ENCODE data around the gene ANO2. TPM values are rescaled to one million over a fixed set of nuclear protein-coding genes. Genes with fewer than 3 reads are reported as not detected.
"Not testable (repeated sequence)": the region's sequence is repeated elsewhere in the genome, so short reads cannot be mapped to it uniquely, and the experiment has no call there.

ANO2 gene
- total RNA-seq, 1 experiment from 2014 or later, result not detected

DNA sequence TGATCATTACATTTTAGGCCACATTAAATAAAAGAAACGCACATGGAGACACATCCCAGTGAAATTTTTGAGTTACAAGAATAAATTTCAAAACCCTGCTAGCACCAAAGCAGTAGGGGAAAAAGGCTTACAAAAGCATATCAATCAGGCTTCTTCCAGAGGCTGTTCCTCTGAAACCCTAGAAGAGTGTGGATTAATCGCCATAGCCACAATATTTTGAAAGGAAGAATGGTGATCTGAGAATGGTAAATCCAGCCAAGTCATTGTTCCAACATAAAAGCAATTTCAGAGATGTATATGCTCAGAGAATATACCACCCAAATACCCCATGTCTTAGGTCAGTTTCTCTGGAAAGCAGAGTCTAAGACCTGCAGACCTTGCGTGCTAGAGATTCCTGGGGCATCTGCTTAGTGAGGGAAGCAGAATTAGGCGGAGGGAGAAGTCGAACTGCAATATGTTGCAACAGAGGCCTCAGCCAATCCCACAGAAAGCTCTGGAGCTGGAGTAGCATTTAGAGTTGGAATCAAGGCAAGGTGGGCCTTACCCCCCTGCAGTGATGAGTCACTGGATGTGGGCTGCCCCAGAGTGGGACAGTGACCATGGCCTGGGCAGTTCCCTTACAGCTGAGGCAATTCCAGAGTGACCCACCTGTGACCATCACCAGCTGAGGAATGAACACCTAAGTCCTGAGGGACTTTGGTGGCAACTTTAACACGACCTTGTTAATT, 387.9 kb downstream of the ANO2 start:
- in situ Hi-C loops (cut with HindIII; ENCODE audit: low sequenced_read_pairs), result no loop called here
- DNase-seq (ENCODE audit: low spot score), result no peak

DNA sequence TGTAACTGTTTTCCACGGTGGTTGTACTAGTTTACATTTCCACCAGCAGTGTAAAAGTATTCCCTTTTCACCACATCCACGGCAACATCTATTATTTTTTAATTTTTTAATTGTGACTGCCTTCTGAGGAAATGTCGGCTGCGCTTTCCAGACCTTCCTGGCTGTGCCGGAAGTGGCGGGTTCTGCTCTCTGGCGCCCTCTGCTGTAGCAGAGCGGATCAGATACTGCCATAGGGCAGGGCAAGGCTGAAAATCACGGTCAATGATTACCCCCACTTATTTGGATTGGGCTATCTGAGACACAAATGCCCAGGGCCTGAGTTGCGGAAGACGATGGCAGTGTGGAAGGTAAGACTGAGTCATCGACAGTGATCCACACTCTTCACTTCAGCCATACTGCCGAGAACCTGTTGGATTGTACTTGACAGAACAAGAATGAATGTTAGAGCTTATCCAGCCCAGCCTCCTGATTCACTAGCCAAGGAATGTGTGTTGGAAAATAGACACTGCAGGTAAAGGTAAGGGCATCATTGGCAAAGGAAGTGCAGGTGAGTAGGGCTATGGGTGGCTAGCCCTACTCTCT, 388.9 kb downstream of the ANO2 start:
- no peak for DNase-seq (ENCODE audit: low spot score)
- in situ Hi-C loops (cut with HindIII; ENCODE audit: low sequenced_read_pairs), result no loop called here

DNA sequence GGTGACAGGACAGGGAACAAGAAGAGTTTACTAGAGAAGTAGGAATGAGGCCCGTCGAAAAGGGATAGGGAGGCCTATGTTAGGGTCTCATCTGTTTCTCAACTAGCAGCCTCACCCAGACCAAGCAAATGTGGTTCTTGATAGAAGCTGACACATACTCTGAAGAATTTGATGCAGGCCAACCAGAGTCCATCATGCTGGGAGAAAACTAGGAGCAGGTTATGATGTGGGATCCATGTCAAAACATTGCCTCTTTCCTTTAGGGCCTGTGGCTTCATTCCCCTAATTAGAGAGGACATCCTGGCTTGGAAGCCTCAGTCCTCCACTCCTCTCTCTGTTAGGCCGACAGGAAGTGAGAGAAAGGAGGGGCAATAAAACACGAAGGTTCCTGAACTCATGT, 390.3 kb downstream of the ANO2 start:
- in situ Hi-C loops (cut with HindIII; ENCODE audit: low sequenced_read_pairs), result no loop called here
- DNase-seq (ENCODE audit: low spot score), result no peak

DNA sequence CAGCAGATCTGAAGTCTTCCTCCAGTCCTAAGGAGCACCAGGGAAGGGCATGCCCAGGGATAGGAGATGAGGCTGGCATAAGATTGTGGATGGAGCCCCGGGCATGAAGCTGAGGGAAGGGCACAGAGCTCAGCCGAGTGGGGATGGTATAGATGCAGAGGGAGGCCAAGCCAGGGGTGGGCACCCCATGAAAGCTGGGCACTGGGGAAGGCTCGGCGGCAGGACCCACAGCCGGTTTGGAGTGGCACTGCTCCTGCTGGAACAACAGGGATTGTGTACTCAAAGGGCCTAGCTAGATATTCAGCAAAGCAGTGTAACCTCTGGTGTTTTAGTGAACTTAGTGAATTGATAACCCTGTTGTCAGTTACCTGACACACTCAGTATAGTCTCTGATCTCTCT, 396.0 kb downstream of the ANO2 start:
- in situ Hi-C loops (cut with HindIII; ENCODE audit: low sequenced_read_pairs), result no loop called here
- DNase-seq (ENCODE audit: low spot score), result no peak

DNA sequence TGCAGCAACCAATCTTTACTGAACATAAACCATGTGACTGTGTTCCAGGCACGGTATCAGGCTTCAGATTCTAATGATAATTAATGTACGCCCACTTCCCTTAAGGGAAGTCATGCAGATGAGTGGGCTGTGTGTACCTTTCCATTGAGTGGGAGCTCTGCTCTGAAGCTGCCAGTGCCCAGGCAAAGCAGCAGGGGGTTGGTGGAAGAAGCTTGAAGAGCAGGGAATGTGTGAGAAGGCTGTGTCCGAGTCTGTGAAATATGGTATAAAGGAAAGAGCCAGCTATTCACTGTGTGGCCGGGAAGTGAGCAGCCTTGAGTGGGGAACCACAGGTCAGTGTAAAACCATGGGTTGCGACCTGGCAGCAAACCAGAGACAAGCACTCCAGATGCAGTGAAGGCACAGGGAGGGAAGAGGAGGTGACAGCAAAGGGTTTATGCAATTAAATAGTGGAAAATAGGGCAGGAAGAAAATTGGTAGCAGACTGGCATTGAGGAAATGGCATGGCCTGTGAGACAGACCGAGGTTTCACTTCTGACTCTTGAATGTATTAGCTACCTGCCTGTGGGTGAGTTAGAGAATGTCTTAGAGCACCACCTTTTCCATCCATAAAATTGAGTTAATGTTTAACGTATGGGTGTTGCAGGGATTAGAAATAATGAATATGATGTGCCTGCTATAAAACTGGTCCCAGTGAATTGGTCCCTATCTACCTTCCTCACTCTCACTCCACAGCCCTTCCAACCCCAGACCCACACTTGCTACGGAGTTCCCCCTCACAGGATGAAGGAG, 396.7 kb downstream of the ANO2 start:
- in situ Hi-C loops (cut with HindIII; ENCODE audit: low sequenced_read_pairs), result no loop called here
- no peak for DNase-seq (ENCODE audit: low spot score)

DNA sequence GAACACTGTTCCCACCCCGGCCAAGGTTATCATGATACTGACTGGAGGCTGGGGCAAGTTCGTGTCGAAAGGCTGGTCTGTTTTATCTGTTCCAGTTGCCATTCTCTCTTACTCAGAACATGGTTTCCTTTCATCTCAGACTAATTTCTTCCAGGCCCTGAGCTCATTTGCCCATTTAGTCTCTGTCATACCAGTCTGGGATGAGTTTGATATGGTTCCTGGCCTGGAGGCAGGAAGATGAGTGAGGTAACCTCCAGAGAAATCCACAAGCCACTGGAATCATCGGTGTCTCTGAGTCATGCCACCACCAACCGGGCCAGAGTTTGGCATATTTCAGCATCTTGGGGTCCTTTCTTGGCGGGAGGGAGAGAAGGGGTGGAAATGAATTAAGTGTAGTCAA, 398.4 kb downstream of the ANO2 start:
- in situ Hi-C loops (cut with HindIII; ENCODE audit: low sequenced_read_pairs), result no loop called here
- DNase-seq (ENCODE audit: low spot score), result no peak

DNA sequence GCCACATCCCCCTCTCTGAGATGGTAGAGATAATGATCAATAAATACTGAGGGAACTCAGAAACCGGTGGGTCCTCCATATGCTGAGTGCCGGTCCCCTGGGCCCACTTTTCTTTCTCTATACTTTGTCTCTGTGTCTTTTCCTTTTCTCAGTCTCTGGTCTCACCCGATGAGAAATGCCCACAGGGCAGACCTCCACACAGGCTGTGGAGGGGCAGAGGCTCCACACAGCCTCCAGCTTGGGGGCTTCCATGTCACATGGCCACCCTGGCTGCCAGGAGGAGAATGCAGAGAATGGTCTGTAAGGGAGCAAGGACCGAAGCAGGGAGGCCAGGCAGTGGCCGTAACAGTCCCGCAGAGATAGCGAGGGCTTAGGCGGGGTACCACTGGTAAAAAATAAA, 407.3 kb downstream of the ANO2 start:
- no peak for DNase-seq (ENCODE audit: low spot score)
- in situ Hi-C loops (cut with HindIII; ENCODE audit: low sequenced_read_pairs), result no loop called here

DNA sequence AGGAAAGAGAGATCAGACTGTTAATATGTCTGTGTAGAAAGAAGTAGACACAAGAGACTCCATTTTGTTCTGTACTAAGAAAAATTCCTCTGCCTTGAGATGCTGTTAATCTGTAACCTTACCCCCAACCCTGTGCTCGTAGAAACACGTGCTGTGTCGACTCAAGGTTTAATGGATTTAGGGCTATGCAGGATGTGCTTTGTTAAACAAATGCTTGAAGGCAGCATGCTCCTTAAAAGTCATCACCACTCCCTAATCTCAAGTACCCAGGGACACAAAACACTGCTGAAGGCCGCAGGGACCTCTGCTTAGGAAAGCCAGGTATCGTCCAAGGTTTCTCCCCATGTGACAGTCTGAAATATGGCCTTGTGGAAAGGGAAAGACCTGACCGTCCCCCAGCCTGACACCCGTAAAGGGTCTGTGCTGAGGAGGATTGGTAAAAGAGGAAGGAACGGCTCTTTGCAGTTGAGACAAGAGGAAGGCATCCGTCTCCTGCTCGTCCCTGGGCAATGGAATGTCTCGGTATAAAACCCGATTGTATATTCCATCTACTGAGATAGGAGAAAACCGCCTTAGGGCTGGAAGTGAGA, 407.9 kb downstream of the ANO2 start:
- DNase-seq (ENCODE audit: low spot score); in situ Hi-C loops (cut with HindIII; ENCODE audit: low sequenced_read_pairs): not testable (repeated sequence)

DNA sequence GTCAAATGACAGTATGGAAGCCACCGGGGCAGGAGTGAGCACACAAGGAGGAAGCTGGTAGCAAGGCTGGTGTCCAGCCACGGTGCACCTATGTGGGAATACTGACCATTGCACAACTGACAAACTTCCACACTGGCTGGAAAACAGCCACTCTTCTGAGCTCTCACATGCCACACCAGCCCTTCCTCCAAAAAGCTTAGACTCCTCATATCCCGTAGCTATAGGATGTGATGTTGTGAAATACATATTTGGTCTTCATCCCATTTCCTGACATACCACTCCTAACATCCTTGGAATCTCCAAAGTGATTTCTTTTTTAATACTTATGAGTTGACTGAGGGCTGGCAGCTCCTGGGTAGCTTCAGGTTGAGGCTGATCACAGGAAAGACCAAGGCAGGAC, 409.5 kb downstream of the ANO2 start:
- in situ Hi-C loops (cut with HindIII; ENCODE audit: low sequenced_read_pairs), result no loop called here
- no peak for DNase-seq (ENCODE audit: low spot score)

DNA sequence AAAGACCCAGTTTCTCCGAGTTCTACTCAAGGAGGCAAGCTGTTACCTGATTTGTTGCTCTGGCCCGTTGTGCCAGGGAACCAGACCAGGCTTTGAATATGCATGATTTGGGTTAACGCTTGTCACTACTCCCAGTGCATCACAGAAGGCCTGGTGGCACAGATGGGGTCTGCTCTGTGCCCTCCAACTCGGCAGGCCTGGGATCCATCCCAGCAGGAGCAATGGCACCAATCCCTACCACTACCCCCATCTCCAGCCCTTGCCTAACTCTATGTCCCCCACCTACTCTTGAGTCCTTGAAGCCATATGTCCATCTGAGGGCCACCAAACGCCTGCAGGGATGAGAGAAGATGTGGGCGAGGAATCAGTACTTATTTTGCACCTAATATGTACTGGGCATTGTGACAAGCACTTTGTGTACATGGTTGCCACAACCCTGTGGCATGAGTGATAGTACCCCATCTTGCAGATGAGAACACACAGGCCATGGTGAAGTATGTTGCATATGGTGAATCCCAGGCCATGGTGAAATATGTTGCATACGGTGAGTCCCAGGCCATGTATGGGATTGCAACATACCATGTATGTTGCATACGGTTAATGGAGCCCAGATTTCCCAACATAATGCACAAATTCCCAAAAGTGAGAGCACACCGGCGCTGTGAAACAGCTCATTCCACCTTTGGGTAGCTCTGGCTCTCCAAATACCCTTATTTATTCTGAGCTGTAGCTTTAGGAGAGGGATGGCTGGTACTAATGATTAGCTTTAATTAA, 410.4 kb downstream of the ANO2 start:
- in situ Hi-C loops (cut with HindIII; ENCODE audit: low sequenced_read_pairs), result no loop called here
- DNase-seq (ENCODE audit: low spot score), result no peak

DNA sequence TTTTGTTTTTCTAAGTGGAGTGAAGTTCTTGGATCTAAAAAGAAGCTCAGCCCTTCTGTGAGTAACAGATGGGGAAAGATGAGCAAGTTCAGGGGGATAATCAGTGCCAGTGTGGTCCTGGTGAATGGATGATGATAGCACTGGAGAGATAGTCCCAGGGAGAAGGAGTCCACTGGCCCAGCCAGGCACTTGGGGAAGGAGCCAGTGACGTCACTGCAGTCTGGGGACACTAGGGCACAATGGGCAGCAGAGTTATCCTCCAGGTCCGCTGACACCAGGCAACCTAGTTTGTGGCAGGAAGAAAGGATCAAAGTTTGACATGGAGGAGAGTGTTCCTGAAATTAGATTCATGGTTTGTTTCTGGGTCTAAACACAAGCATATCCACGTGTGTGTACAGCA, 411.7 kb downstream of the ANO2 start:
- no peak for DNase-seq (ENCODE audit: low spot score)
- in situ Hi-C loops (cut with HindIII; ENCODE audit: low sequenced_read_pairs), result no loop called here

DNA sequence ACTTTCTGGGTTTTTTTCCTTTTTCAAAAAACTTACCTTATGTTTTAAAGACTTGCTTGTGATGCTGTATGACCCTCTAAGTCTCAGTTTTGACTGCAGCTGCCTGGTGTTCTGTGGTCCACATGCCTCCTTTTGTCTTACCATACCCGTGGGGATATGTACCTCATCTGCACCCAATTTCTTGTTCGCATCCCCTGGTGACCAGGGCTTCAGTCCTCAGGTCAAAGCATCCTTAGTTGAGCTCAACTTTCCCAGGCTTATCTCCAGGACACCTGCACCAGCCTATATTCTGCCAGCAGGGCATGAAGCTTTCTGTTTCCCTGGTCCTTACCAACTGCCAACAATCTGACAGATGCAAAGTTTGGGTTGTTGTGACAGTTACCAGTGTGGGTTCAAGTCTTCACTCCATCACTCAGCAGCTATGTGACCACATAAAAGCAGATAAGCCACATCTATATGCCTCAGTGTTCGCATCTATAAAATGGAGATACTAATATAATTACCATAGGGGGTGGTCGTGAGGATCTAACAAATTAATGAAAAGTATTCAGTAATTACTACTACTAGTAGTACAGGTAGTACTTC, 419.2 kb downstream of the ANO2 start:
- DNase-seq (ENCODE audit: low spot score), result no peak
- in situ Hi-C loops (cut with HindIII; ENCODE audit: low sequenced_read_pairs), result no loop called here

DNA sequence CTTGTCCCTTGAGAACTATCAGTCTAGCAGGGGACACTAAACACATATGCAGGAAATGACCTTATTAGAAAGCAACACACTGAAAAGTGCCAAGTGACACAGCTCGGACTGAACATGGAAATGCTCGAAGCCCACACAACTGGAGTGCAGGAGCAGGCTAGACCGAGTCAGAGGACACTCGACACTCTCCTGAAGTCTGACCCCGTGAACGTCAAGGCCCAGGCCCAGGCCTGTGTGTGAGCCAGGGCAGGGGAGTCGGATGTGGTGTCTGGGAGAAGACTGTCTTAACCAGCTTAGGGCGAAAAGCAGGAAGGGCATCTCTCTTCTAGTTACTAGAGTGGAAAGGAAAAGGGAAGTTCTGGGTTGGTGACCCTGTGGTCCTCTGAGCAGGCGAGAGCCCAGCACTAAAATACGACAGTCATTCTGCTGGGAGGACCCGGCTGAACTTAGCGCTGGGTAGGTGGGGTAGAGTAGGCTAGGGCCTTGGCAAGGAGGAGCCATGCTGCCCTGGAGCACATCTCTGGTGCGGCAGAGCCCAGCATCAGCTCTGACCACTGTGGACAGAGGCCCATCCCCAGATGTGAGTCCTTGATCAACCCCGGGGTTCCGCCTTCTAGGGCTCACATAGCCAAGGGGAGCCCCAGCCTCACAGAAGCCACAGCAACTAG, 420.2 kb downstream of the ANO2 start:
- DNase-seq (ENCODE audit: low spot score), result no peak
- in situ Hi-C loops (cut with HindIII; ENCODE audit: low sequenced_read_pairs), result no loop called here

DNA sequence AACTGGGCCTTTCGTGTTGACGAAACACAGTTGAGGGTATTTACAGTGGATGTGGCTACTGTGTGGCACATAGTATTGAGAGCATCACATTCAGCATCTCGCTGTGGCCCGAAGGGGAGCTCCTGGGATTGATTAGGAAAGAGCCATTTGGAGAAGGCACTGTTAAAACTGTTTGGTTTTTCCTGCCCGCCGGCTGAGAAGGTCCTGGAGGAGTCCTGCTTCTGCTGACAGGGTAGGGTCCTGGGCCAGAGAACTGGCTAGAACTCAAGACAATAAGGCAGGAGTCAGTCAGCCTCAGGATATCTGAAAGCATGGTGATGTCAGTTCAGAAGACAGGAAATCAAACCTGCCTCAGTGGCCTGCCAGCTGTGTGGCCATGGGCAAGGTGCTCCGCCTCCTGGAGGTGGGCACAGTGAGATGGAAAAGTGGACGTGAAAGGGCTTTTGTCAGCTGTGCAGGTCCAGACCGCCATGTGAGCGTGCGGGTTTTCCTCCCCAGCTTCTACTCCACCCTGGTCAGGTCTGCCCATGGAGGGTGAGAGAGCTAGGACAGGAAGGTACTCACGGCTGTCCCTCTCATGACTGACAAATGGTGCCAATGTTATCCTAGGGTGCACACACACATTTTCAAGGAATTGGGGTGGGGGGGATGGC, 420.8 kb downstream of the ANO2 start:
- DNase-seq (ENCODE audit: low spot score), result no peak
- in situ Hi-C loops (cut with HindIII; ENCODE audit: low sequenced_read_pairs), result no loop called here

DNA sequence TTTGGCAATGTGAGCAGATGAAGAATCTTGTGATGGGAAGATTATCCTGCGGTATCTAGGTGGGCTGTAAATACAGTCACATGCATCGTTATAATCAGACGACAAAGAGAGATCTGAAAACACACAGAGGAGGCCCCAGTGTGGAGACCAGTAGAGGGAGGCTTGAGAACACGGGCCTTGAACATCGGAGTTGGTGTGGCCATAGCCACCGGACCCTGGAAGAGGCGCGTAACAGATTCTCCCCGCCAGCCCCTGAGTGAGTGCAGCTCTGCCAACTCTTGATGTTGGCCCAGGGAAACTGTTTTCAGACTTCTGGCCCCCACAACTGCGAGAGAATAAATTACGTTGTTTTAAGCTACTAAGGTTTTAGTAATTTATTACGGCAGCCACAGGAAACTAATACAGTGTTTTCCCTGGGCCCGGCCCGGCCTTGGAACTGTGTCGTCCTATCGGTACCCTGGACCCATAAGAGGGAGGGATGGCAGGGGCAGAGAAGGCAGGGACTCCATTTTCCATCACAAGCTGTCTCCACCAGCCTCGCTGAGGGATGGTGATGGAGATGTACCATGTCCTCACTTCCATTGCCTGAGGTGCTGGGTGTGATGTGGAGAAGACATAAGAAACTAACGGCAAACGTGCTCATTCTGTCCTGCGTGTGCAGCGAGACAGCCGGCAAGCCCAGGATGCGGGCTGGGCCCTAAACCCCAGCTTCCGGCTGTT, 421.5 kb downstream of the ANO2 start:
- no peak for DNase-seq (ENCODE audit: low spot score)
- in situ Hi-C loops (cut with HindIII; ENCODE audit: low sequenced_read_pairs), result no loop called here

DNA sequence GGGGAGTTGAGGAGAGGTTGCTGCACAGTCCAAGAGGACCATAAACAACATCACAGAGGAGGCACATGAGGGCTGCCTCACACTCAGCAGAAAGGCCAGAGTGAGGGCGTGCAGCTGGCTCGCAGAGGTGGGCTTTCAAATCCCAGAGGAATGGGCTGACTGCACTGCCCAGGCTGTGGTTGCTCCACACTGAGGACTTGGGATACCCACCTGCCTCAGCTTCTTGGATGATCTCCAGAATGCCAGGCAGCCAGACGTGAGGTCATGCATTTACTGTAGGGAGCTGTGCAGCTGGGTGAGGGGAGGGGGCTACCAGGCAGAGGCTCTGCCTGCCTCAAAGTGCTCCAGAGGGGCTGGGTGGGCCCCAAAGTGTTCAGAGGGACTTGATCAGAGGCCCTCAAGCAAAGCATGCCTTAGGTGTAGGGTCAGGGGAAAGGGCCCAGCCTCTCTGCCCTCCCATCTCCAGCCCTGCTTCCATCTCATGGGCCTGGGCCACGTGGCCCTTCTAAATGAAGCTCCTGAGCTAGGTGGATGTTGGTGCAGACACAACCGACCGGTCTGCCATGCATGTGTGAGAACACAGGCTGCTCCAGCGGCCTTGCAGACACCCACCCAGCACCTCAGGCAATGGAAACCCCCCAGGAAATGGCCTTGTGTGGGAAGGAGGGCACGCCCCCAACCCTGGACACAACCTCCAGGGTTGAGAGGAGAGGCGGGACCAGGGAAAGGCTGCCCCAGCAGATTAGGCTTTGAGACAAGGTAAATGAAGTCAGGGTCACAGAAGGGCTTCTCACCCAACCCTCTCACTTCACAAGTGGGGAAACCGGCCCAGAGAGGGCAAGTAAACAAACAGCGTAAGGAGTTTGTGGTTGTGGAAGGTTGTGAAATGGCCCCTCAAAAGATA, 422.4 kb downstream of the ANO2 start:
- DNase-seq (ENCODE audit: low spot score), result no peak
- in situ Hi-C loops (cut with HindIII; ENCODE audit: low sequenced_read_pairs), result no loop called here

Data from G401 (cell line).